ENCODE data around the gene FIG4.

Gene FIG4

GRCh38 chr6:109801794-109802193 is 110.7 kb downstream of the FIG4 start:
- H3K4me3 ChIP-seq (ENCODE audit: low read depth, low read length): no peak overlapping the region
- no peak for DNase-seq (ENCODE audit: low read depth)
- TF ChIP-seq CTCF (conservative IDR thresholded peaks at IDR 0.05; ENCODE audit: low read depth, low read length): no peak

GRCh38 chr6:109804020-109804419 is 112.9 kb downstream of the FIG4 start:
- no peak overlapping the region for H3K4me3 ChIP-seq (ENCODE audit: low read depth, low read length)
- no peak for TF ChIP-seq CTCF (conservative IDR thresholded peaks at IDR 0.05; ENCODE audit: low read depth, low read length)
- DNase-seq (ENCODE audit: low read depth): no peak

GRCh38 chr6:109807881-109808280 is 116.8 kb downstream of the FIG4 start:
- no peak for TF ChIP-seq CTCF (conservative IDR thresholded peaks at IDR 0.05; ENCODE audit: low read depth, low read length)
- no peak for DNase-seq (ENCODE audit: low read depth)
- H3K4me3 ChIP-seq (ENCODE audit: low read depth, low read length): no peak overlapping the region

- TF ChIP-seq CTCF (conservative IDR thresholded peaks at IDR 0.05; ENCODE audit: low read depth, low read length): no peak
- no peak for DNase-seq (ENCODE audit: low read depth)
- H3K4me3 ChIP-seq (ENCODE audit: low read depth, low read length): no peak overlapping the region
These were observed 117.7 kb downstream of the FIG4 start for GRCh38 chr6:109808837-109809236.

- no peak for DNase-seq (ENCODE audit: low read depth)
- TF ChIP-seq CTCF (conservative IDR thresholded peaks at IDR 0.05; ENCODE audit: low read depth, low read length): no peak
- H3K4me3 ChIP-seq (ENCODE audit: low read depth, low read length): no peak overlapping the region
These were observed 124.0 kb downstream of the FIG4 start for GRCh38 chr6:109815054-109815453.

- DNase-seq (ENCODE audit: low read depth): no peak
- TF ChIP-seq CTCF (conservative IDR thresholded peaks at IDR 0.05; ENCODE audit: low read depth, low read length): no peak
- no peak overlapping the region for H3K4me3 ChIP-seq (ENCODE audit: low read depth, low read length)
These were observed 125.6 kb downstream of the FIG4 start for GRCh38 chr6:109816452-109817374.

Data from choroid plexus epithelial cell (primary cell).